Measurements from ENCODE around the gene SLC22A13. TPM values are rescaled to one million over a fixed set of nuclear protein-coding genes. Genes with fewer than 3 reads are reported as not detected.
"Not testable (repeated sequence)": the region's sequence is repeated elsewhere in the genome, so short reads cannot be mapped to it uniquely, and the experiment has no call there.

The SLC22A13 gene
- total and polyA plus RNA-seq, 10 donors = 0.05 to 1.6 (median 0.51) TPM; not detected in 1

- H3K36me3 ChIP-seq = no peaks in the 10 kb centered on the region
- TF ChIP-seq POLR2AphosphoS5 (IDR thresholded peaks at IDR 0.05) (no peak), POLR2A (IDR thresholded peaks at IDR 0.05) (no peak)
- TF ChIP-seq, protein P1, sequence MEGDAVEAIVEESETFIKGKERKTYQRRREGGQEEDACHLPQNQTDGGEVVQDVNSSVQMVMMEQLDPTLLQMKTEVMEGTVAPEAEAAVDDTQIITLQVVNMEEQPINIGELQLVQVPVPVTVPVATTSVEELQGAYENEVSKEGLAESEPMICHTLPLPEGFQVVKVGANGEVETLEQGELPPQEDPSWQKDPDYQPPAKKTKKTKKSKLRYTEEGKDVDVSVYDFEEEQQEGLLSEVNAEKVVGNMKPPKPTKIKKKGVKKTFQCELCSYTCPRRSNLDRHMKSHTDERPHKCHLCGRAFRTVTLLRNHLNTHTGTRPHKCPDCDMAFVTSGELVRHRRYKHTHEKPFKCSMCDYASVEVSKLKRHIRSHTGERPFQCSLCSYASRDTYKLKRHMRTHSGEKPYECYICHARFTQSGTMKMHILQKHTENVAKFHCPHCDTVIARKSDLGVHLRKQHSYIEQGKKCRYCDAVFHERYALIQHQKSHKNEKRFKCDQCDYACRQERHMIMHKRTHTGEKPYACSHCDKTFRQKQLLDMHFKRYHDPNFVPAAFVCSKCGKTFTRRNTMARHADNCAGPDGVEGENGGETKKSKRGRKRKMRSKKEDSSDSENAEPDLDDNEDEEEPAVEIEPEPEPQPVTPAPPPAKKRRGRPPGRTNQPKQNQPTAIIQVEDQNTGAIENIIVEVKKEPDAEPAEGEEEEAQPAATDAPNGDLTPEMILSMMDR (IDR thresholded peaks at IDR 0.05 in 8 of 11, conservative IDR thresholded peaks at IDR 0.05 in 3 of 11) = no peak
- 85 to 97% (median 93%) methylated on average over 8 of the region's 8 CpGs for WGBS, 5 donors
- no peaks in the 10 kb centered on the region for H3K27me3 ChIP-seq (replicated peaks in 1 of 7)
- H3K9me3 ChIP-seq = peaks cover 0 to 17% (median 0%) of the 10 kb centered on the region in 8 donors
- H3K4me3 ChIP-seq = no peak overlapping the region
- H3K27ac ChIP-seq = no peak overlapping the region
- intact Hi-C loops (cut with DNase I; ENCODE audit: low total_unique reads) = no loop called here
- DNase-seq = no peak
- peaks cover 0 to 5% (median 2%) of the 10 kb centered on the region in 6 donors for H3K4me1 ChIP-seq
Measured at GRCh38 chr3:38318766-38319671, 53.4 kb downstream of the SLC22A13 start.

DNA sequence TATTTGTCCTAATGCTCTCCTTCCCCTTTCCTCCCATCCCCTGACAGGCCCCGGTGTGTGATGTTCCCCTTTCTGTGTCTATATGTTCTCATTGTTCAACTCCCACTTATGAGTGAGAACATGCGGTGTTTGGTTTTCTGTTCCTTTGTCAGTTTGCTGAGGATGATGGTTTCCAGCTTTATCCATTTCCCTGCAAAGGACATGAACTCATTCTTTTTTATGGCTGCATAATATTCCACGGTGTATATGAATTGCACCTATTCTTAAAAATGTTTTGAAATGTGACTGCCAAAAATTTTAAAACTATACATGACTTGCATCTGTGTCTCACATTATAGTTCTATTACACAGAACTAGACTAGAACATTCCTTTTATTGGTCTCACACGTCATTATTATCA is 55.0 kb downstream of the SLC22A13 start:
- DNase-seq; H3K4me1 ChIP-seq; H3K27ac ChIP-seq; H3K36me3 ChIP-seq; H3K4me3 ChIP-seq; H3K27me3 ChIP-seq (replicated peaks in 1 of 7); intact Hi-C loops (cut with DNase I; ENCODE audit: low total_unique reads): not testable (repeated sequence)
- peaks cover 0 to 17% (median 0%) of the 10 kb centered on the region in 8 donors for H3K9me3 ChIP-seq
- 85 to 90% (median 89%) methylated on average over 4 of the region's 4 CpGs for WGBS, 5 donors

- Histone ChIP-seq H3K27ac (no peak overlapping the region), H3K4me3 (no peak overlapping the region), H3K27me3 (replicated peaks in 1 of 7) (peaks cover 0 to 10% (median 0%) of the 10 kb centered on the region in 7 donors), H3K4me1 (no peaks in the 10 kb centered on the region), H3K9me3 (peaks cover 0 to 17% (median 0%) of the 10 kb centered on the region in 8 donors), H3K36me3 (no peaks in the 10 kb centered on the region)
- TF ChIP-seq POLR2A (IDR thresholded peaks at IDR 0.05) (no peak), POLR2AphosphoS5 (IDR thresholded peaks at IDR 0.05) (no peak)
- TF ChIP-seq, protein P1 (IDR thresholded peaks at IDR 0.05 in 8 of 11, conservative IDR thresholded peaks at IDR 0.05 in 3 of 11) = no peak
- DNase-seq = no peak
- intact Hi-C loops (cut with DNase I; ENCODE audit: low total_unique reads) = no loop called here
- WGBS, 5 donors = 71 to 96% (median 92%) methylated on average over 1 of the region's 1 CpG
Measured at GRCh38 chr3:38323060-38323459, 57.4 kb downstream of the SLC22A13 start.

- Histone ChIP-seq H3K4me1 (no peaks in the 10 kb centered on the region), H3K4me3 (no peak overlapping the region), H3K27me3 (replicated peaks in 1 of 7) (peaks cover 0 to 10% (median 0%) of the 10 kb centered on the region in 7 donors), H3K36me3 (no peaks in the 10 kb centered on the region), H3K9me3 (peaks cover 0 to 17% (median 0%) of the 10 kb centered on the region in 8 donors), H3K27ac (no peak overlapping the region)
- DNase-seq = no peak
- intact Hi-C loops (cut with DNase I; ENCODE audit: low total_unique reads) = no loop called here
- 50 to 100% (median 74%) methylated on average over 1 to 2 of the region's 2 CpGs for WGBS, 5 donors
- TF ChIP-seq POLR2A (IDR thresholded peaks at IDR 0.05) = no peak
- TF ChIP-seq POLR2AphosphoS5 (IDR thresholded peaks at IDR 0.05) = no peak
- TF ChIP-seq, protein P1 (IDR thresholded peaks at IDR 0.05 in 8 of 11, conservative IDR thresholded peaks at IDR 0.05 in 3 of 11) = no peak
Measured at GRCh38 chr3:38325256-38325655, 59.6 kb downstream of the SLC22A13 start.
